ENCODE measurements around the gene CFAP251.
"Not testable (repeated sequence)": the region's sequence is repeated elsewhere in the genome, so short reads cannot be mapped to it uniquely, and the experiment has no call there.

The CFAP251 gene

DNA sequence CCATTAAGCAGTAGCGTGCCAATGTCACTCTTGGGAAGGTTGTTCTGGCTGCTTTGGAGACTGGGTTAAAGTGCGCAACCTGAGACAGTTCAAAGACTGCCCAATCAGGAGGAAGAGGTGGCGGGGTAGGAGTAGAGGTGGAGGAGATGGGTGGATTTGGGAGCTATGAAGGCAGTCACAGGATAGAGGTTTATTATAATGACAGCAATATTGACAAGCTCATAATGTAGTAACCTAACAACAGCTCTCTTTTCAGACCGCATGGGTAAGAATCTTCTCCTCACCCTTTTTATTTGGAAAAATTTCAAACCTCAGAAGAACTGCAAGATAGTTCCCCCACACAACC, 35.1 kb upstream of the CFAP251 start:
- CTCF ChIA-PET: interaction anchor here (0.6 kb wide), 1 partner anchor 74 kb away, joined by 5 read pairs; no protein-coding TSS in a partner anchor
- no peak overlapping the region for H3K27ac ChIP-seq
- no peak for DNase-seq (ENCODE audit: low spot score)
- TF ChIP-seq, protein P1, sequence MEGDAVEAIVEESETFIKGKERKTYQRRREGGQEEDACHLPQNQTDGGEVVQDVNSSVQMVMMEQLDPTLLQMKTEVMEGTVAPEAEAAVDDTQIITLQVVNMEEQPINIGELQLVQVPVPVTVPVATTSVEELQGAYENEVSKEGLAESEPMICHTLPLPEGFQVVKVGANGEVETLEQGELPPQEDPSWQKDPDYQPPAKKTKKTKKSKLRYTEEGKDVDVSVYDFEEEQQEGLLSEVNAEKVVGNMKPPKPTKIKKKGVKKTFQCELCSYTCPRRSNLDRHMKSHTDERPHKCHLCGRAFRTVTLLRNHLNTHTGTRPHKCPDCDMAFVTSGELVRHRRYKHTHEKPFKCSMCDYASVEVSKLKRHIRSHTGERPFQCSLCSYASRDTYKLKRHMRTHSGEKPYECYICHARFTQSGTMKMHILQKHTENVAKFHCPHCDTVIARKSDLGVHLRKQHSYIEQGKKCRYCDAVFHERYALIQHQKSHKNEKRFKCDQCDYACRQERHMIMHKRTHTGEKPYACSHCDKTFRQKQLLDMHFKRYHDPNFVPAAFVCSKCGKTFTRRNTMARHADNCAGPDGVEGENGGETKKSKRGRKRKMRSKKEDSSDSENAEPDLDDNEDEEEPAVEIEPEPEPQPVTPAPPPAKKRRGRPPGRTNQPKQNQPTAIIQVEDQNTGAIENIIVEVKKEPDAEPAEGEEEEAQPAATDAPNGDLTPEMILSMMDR (conservative IDR thresholded peaks at IDR 0.05; ENCODE audit: low read depth): no peak
- POLR2A ChIA-PET (ENCODE audit: low non-redundant PET): no interaction called here

DNA sequence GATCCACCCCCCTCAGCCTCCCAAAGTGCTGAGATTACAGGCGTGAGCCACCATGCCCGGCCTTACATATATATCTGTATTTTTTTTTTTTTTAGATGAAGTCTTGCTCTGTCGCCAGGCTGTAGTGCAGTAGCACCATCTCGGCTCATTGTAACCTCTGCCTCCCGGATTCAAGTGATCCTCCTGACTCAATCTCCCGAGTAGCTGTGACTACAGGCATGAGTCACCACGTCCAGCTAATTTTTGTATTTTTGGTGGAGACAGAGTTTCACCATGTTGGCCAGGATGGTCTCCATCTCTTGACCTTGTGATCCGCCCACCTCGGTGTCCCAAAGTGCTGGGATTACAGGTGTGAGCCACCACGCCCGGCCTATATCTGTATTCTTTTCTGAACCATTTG, 33.3 kb upstream of the CFAP251 start:
- H3K27ac ChIP-seq; POLR2A ChIA-PET (ENCODE audit: low non-redundant PET); DNase-seq (ENCODE audit: low spot score): not testable (repeated sequence)
- CTCF ChIA-PET: interaction anchor here (0.6 kb wide), 1 partner anchor 23 kb away, joined by 4 read pairs; no protein-coding TSS in a partner anchor

DNA sequence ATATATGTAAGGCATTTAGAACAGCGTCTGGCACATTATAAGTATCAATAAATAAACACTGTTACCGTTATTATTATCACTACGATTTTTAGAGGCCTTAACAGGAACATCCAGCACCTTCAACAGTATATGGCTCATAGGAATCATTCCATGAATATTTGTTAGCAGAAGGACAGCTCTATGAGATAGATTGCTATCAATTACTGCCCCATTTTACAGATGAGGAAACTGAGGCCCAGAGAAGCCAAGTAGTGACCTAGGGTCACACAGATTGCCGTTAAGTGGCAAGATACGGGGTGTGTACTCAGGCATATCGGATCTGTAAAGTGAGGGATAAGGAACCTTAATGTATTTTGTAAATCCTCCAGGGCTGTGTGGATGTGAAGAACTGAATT, 30.3 kb upstream of the CFAP251 start:
- ChIA-PET CTCF (interaction anchor here (0.6 to 2.6 kb wide), 8 partner anchors 15 to 1396 kb away, joined by 3 to 32 read pairs (median 4); partner anchors contain the start of gene RHOF), POLR2A (ENCODE audit: low non-redundant PET) (interaction anchor here (0.5 to 0.9 kb wide), 3 partner anchors 85 to 162 kb away, joined by 3 to 4 read pairs (median 3); no protein-coding TSS in a partner anchor)
- TF ChIP-seq, protein P1 (conservative IDR thresholded peaks at IDR 0.05; ENCODE audit: low read depth): no peak; the same call in 1 of the 2 replicates
- H3K27ac ChIP-seq: peak overlapping the region; percentile 92
- DNase-seq (ENCODE audit: low spot score): no peak

DNA sequence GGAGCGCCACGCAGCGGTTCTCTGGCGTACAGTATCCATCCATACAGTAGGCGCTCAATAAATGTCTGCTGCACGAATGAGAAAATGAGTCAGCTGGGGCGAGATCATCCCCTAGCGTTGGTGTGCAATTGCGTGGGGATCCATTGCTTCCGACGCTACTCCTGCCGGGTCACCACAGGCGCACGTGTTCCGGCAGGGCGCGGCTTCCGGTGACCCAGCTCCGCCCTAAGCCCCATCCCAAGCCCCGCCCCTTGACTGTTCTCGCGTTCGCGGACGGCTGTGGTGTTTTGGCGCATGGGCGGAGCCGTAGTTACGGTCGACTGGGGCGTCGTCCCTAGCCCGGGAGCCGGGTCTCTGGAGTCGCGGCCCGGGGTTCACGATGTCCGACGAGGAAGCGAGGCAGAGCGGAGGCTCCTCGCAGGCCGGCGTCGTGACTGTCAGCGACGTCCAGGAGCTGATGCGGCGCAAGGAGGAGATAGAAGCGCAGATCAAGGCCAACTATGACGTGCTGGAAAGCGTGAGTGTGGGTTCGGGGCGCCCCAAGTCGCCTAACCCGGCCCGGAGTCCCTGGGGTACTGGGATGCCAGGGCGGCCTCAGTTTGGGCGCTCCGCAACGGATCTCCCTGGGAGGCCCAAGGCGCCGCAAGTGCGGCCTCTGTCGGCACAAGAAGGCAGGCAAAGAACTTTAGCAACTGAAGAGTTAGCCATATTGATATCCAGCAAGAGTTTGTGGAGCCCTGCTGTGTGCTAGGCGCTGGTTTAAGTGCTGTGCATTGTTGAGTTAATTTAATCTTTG, 29.7 kb upstream of the CFAP251 start, which contains the start of gene PSMD9:
Gene PSMD9 (plus strand): TSS at position 313 of the 796 bp plus-strand sequence. CDS start 67 bp downstream, at position 380.
- TF ChIP-seq, protein P1 (conservative IDR thresholded peaks at IDR 0.05; ENCODE audit: low read depth): peak; percentile 69
- CTCF ChIA-PET: interaction anchor here (0.6 to 2.6 kb wide), 10 partner anchors 16 to 1395 kb away, joined by 3 to 32 read pairs (median 4); partner anchors contain the start of gene RHOF
- H3K27ac ChIP-seq: peak within 1 kb of the TSS; percentile 92
- peak; percentile 97 for DNase-seq (ENCODE audit: low spot score)
- POLR2A ChIA-PET (ENCODE audit: low non-redundant PET): interaction anchor here (0.7 to 0.9 kb wide), 3 partner anchors 86 to 102 kb away, joined by 3 read pairs; no protein-coding TSS in a partner anchor

DNA sequence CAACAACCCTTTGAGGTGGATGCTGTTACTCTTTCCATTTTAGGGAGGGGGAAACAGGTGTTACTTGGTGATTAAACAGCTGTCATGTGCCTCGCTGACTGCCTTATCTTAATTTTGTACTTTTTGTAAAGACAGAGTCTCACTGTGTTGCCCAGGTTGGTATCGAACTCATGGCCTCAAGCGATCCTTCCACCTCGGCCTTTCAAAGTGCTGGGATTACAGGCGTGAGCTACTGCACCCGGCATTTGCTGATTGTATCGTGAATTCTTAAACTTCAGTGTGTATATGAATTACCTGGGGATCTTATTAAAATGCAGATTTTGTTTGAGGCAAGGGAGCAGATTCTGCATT, 29.1 kb upstream of the CFAP251 start:
- TF ChIP-seq, protein P1 (conservative IDR thresholded peaks at IDR 0.05; ENCODE audit: low read depth): peak; percentile 9; the same call in 1 of the 2 replicates
- ChIA-PET POLR2A (ENCODE audit: low non-redundant PET) (no interaction called here), CTCF (interaction anchor here (0.6 to 2.6 kb wide), 4 partner anchors 48 to 110 kb away, joined by 3 to 32 read pairs (median 3); partner anchors contain the start of gene RHOF)
- no peak for DNase-seq (ENCODE audit: low spot score)
- H3K27ac ChIP-seq: peak overlapping the region; percentile 92

DNA sequence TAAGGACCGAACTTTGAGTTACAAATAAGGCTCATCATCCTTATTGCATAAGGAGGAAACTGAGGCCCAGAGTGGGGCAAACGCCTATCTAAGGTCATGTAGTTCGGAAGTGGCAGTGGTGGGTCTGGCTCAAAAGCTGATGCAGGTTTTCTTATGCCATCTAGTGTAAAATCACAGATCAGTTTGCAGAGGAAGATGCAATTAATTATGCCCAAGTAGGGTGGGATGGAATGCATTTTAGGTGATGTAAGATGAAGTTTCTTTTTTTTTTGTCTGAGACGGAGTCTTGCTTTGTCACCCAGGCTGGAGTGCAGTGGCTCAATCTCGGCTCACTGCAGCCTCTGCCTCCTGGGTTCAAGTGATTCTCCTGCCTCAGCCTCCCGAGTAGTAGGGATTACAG, 28.7 kb upstream of the CFAP251 start:
- DNase-seq (ENCODE audit: low spot score); POLR2A ChIA-PET (ENCODE audit: low non-redundant PET): not testable (repeated sequence)
- H3K27ac ChIP-seq: peak overlapping the region; percentile 25; the same call in 1 of the 2 replicates
- CTCF ChIA-PET: interaction anchor here (0.6 to 2.6 kb wide), 5 partner anchors 32 to 110 kb away, joined by 3 to 32 read pairs (median 3); partner anchors contain the start of gene RHOF

DNA sequence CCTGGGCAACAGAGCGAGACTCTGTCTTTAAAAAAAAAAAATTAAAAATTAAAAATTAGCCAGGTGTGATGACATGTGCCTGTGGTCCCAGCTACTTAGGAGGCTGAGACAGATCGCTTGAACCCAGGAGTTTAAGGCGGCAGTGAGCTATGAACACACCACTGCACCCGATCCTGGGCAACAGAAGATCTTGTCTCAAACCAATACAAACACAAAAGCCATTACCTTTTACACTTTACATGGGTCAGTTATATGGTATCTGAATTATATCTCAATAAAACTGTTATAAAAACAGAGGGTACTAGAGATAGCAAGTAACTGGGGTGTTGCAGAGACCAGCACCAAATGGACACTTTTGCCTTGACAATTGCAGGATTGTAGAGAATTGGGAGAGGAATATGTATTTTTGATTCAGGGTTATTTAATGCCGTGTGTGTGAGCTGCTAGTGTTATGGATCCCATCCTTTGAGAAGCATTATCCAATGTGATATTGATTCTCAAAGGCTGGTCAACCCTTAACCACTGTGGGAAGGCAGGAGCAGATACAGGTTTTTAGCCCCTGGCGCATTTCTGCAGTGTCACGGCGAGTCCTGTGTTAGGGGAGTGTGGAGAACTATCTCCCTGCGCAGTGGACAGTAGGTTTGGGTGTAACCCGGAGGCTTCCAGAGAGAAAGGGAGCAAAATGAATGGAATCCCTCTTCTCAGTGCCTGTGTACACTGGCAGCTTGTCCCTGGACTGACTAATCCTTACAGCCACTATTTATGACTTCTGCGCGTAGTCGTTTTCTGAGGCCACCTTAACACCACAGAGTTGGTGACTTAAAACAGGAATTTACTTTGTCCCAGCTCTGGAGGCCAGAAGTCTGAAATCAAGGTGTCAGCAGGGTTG, 25.5 kb upstream of the CFAP251 start:
- peak overlapping the region; percentile 77 for H3K27ac ChIP-seq
- DNase-seq (ENCODE audit: low spot score): no peak

More for the DNA sequence above, 25.5 kb upstream of the CFAP251 start:
- TF ChIP-seq, protein P1 (conservative IDR thresholded peaks at IDR 0.05; ENCODE audit: low read depth): no peak
- POLR2A ChIA-PET (ENCODE audit: low non-redundant PET): interaction anchor here (0.6 kb wide), 1 partner anchor 32 kb away, joined by 3 read pairs; no protein-coding TSS in a partner anchor
- CTCF ChIA-PET: interaction anchor here (0.6 to 2.2 kb wide), 2 partner anchors 88 to 98 kb away, joined by 3 to 8 read pairs; partner anchors contain the start of gene RHOF
